ENCODE measurements around the gene G6PC3.

GRCh38 chr17:44105941-44106340 lies 35.4 kb downstream of the G6PC3 start:
- TF ChIP-seq ATF3 (IDR thresholded peaks at IDR 0.05) (no peak), CTCF (IDR thresholded peaks at IDR 0.05; ENCODE audit: low read depth, low read length, missing input control) (no peak), SP1 (IDR thresholded peaks at IDR 0.05) (no peak)

Data from liver (tissue), 3 donors.